ENCODE data around the gene LRRC49. TPM values are rescaled to one million over a fixed set of nuclear protein-coding genes. Genes with fewer than 3 reads are reported as not detected.

LRRC49 gene
- total and polyA plus RNA-seq, 2 experiments from 2014 or later, result 8.5 to 14.6 TPM

GRCh38 chr15:70920981-70921696 lies 28.5 kb downstream of the LRRC49 start:
- no peak for DNase-seq (ENCODE audit: low spot score)
- TF ChIP-seq CTCF (conservative IDR thresholded peaks at IDR 0.05; ENCODE audit: low read depth in 2 of 2) (no peak), NANOG (IDR thresholded peaks at IDR 0.05; ENCODE audit: borderline replicate concordance) (no peak), POLR2AphosphoS5 (IDR thresholded peaks at IDR 0.05; ENCODE audit: low read depth) (no peak), REST (IDR thresholded peaks at IDR 0.05; ENCODE audit: unreplicated experiment) (no peak), ETS1 (IDR thresholded peaks at IDR 0.05) (no peak), EZH2 (IDR thresholded peaks at IDR 0.05; ENCODE audit: low read depth, unreplicated experiment) (no peak), JUNB (IDR thresholded peaks at IDR 0.05; ENCODE audit: unreplicated experiment) (no peak), STAT1 (IDR thresholded peaks at IDR 0.05; ENCODE audit: unreplicated experiment) (no peak), ZNF331 (CRISPR knock-in tag; IDR thresholded peaks at IDR 0.05; ENCODE audit: low read depth) (no peak), EZH2phosphoT487 (IDR thresholded peaks at IDR 0.05; ENCODE audit: unreplicated experiment) (no peak), ZNF114 (CRISPR knock-in tag; IDR thresholded peaks at IDR 0.05) (no peak), ZNF462 (CRISPR knock-in tag; IDR thresholded peaks at IDR 0.05) (no peak)
- Histone ChIP-seq H3K27me3 (ENCODE audit: insufficient read depth) (no peaks in the 10 kb centered on the region), H3K27ac (ENCODE audit: low read depth) (no peak overlapping the region), H3K4me3 (no peak overlapping the region), H3F3A (replicated peaks; ENCODE audit: low read depth) (no peaks in the 10 kb centered on the region), H2AFZ (no peak overlapping the region), H4K20me1 (replicated peaks; ENCODE audit: insufficient read depth) (no peaks in the 10 kb centered on the region), H3K4me1 (ENCODE audit: insufficient read depth) (no peaks in the 10 kb centered on the region), H3K4me2 (no peak overlapping the region), H3K79me2 (replicated peaks; ENCODE audit: insufficient read depth) (no peaks in the 10 kb centered on the region), H3K9me2 (ENCODE audit: insufficient read depth) (no peaks in the 10 kb centered on the region), H3K36me3 (ENCODE audit: insufficient read depth) (no peaks in the 10 kb centered on the region)
- H3K27ac Mint-ChIP-seq, result no peak overlapping the region
- H3K36me3 Mint-ChIP-seq (ENCODE audit: low read depth), result no peaks in the 10 kb centered on the region
- no peak for ATAC-seq
- no peaks in the 10 kb centered on the region for H3K27me3 Mint-ChIP-seq (ENCODE audit: insufficient read depth, low read depth, poor library complexity)
- no peak overlapping the region for H3K4me3 Mint-ChIP-seq
- no peaks in the 10 kb centered on the region for H3K9me3 Mint-ChIP-seq
- H3K4me1 Mint-ChIP-seq, result no peaks in the 10 kb centered on the region

Data from GM23338 (cell line).